Stromal cell of bone marrow (primary cell): ENCODE measurements around the gene GBP2.
"Not testable (repeated sequence)": the region's sequence is repeated elsewhere in the genome, so short reads cannot be mapped to it uniquely, and the experiment has no call there.

Source experiments
- DNase-seq: peaks from one replicate; pipeline ENCODE4 v3.0.0-alpha.2; 2012; ENCODE audit warnings: low read depth

The GBP2 gene

DNA sequence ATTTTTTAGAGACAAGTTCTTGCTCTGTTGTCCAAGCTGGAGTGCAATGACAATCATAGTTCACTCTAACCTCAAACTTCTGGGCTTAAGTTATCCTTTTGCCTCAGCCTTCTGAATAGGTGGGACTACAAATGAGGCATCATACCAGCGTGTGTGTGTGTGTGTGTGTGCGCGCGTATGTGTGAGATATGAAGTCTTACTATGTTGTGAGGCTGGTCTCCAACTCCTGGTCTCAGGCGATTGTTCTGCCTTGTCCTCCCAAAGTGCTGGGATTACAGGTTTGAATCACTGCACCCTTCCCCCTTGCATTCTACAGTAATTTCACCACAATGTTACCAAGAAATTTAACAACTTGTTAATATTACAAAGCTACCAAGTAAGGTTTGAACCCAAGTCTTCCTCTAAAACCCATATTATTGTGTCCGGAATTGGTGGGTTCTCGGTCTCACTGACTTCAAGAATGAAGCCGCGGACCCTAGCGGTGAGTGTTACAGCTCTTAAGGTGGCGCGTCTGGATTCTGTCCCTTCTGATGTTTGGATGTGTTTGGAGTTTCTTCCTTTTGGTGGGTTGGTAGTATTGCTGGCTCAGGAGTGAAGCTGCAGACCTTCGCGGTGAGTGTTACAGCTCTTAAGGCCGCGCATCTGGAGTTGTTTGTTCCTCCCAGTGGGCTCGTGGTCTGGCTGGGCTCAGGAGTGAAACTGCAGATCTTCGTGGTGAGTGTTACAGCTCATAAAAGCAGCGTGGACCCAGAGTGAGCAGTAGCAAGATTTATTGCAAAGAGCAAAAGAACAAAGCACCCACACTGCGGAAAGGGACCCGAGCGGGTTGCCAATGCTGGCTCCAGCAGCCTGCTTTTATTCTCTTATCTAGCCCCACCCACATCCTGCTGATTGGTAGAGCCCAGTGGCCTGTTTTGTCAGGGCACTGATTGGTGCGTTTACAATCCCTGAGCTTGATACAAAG lies 970 bp upstream of the GBP2 start:
- DNase-seq = not testable (repeated sequence)

DNA sequence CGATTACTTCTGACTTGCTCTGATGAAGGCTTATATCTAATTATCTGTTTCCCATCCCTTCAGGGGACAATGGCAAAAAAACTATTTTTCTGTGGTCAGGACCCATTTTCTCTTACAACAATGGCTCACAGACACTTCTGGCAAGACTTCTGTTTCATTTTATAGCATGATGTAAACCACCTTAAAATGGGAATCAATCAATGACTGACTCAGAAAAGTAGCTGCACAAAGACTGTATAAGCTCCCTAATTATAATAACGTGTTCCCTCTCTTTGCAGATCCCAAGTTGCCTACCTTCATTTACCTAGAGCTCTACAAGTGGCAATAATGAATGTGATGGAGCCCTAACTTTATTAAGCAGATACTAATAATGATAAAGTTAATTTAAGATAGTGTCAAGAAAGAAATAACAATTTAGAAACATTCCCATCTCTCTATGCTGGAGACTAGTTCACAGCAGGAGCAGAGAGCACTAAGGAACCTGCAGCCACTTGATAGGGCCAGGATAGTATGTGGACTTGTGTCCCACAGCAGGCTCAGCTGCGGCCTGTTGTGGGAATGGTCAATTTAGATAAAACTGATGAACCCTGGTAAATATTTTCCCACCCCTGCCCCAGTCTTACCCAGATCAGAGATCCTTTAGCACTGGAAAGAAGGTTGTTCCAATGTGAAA lies 538 bp downstream of the GBP2 start:
- no peak for DNase-seq

DNA sequence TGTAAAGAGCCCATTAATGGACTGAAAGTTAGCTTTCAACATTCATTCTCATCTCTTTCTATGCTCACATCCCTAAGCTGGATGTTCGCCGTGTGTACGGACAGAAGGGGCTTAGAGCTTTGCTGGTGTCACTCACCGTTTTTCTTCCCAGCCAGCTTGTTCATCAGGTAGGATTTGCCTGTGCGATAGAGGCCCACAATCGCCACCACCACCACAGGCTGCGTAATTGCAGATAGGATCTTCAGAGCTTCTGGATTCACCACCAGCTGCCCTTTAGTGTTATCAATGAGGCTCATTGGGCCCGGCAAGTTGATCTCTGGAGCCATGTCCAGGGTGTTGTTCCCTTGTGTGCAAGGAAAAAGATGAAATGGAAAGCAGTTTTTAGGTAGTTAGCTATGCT lies 4.3 kb downstream of the GBP2 start:
- no peak for DNase-seq

DNA sequence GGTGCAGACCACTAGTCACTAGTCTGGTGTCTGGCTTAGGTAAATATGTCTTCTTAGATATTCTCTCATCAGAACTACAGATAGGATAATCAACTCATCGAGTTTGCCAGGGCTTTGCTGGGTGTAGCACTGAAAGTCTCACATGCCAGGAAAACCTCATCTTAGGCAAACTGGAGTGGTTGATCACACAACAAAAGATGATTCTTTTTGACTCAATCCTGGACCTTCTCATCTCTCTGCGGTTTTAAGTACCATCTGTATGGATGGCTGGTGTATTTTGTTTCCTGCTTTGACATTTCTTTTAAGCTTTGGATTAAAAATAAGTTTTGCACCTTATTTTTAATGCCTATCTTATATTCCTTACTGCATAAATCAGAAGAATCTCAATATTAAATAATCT lies 11.3 kb downstream of the GBP2 start:
- no peak for DNase-seq

DNA sequence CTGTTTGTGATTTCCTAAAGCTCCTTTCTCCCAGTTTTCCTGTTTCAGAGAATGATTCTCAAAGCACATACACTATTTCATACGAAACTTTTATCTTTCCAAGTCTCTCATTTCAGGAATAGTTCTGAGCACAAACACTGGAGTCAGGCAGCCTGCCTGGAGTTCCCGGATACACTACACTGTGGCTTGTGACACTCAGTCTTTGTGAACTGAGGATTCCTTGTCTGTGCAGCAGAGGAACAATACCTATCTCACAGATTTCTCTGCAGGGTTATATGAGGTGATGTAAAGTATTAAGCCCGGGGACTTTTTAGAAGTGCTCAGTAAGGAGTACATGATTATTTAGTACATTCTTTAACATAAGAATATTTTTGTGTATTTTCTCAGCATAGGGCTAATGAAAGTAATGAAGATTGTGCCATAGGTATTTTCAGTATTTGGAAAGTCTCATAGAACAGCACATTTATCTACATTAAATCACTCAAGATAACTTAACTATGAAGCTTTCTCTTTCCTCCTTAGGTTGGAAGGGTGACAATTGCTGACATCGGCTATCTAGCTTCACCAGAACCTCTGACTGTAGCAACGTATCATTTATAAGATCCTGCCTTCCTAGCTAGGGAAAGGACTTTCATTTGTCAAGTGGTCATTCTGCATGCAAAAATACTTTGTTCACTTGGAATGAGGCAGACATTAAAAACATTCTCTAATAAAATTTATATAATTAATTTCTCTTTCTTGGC lies 12.9 kb downstream of the GBP2 start:
- no peak for DNase-seq

DNA sequence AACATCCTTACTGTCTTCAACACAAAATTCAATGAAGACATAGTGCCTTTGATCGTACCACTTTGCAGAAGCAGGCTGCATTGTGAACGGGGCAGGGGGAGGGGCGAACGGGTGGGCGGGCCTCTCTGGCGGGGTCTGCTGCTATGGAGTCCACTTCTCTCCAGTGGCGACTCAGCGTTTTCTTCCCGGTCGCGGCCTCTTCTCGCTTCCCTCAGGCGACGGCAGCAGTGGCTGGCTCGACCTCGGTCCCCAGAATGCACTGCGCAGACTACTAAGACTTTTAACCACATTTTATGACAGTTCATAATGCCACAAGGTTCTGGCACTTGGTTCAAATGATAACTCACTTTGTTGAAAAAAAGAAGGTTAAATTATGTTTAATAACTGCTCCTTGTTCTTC lies 21.2 kb downstream of the GBP2 start:
- DNase-seq = no peak

DNA sequence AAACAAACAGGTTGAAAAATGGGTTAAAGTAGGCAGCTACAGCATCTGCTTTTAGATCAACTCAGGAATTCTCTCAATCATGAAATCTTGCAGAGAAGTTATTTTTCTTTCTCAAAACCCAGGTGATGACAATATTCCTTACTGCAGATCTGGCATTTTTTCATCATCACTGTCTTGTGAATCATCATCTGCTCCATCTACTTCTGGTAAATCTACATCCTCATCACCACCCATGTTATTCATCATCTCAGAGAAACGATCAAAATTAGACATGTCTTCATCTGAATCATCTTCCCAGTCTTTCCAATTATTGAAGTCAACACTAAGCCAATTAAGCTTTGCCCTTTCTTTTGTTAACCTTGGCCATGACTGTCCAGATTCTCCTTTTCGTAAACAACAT lies 21.8 kb downstream of the GBP2 start:
- DNase-seq = no peak

DNA sequence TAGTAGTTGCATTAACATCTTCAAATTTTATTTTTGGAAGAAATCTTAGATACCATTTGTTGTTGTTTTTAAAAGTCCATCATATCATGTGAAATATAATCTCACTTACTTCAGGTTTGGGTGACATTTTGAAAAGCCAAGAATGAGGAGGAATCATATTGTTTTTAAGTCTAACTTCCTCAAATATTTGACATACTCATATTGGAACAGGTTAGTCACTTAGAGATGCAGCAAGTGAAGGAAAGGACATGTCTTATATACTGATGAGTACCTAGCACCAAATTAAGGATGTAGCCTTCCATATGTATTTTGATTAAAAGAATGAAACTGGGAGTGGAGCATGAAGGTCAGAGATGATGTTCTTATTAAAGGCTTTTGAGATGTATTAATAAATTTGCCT lies 23.9 kb downstream of the GBP2 start:
- DNase-seq = no peak

DNA sequence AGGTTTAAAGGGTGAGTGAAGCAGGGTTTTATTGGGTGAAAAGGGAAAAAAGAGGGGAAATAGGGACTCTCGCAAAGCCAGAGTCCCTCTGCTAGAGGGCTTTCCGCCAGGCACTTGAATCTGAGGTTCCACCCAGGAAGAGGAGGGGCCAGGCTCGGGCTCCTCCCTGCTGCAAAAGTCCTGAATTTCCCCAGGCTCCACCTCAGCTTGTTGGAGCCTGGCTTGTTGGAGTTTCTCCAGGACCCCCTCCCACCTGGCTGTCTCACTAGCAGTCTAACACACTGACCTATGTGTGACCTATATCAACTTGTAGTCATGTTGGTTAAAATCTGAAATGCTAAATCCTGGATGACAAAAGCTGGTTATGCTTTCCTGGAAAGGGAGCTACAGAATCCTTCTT lies 25.5 kb downstream of the GBP2 start:
- no peak for DNase-seq

DNA sequence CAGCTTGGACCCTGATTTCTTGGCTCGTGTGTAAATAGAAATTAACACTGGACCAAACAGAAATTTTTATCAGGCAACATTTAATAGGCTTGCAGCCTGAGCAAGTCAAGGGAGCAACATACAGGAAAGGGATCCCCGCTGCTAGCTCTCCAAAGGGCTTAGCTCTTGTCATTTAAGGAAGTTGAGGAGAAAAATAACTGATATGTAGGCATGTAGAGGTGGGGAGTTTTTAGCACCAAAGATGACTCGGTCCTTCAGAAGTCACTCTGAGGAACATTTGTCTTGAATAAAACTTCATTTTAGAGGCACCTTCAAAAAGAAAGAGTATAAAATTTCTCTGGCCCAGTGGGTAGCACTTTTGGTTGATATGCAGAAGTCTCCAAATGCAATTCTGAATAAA lies 27.1 kb downstream of the GBP2 start:
- DNase-seq = no peak

DNA sequence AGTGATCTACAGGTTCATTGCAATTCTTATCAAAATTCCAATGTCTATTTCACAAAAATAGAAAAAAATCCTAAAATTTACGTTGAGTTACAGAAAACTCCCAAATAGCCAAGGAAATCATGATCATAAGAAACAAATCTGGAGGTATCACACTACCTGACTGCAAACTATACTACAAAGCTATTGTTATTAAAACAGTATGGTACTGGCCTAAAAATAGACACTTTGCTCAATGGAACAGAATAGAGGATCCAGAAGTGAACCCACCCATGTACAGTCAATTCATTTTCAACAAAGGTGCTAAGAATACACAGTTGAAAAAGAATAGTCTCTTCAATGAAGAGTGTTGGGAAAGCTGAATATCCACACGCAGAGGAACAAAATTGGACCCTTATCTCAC lies 30.2 kb downstream of the GBP2 start:
- DNase-seq = no peak

DNA sequence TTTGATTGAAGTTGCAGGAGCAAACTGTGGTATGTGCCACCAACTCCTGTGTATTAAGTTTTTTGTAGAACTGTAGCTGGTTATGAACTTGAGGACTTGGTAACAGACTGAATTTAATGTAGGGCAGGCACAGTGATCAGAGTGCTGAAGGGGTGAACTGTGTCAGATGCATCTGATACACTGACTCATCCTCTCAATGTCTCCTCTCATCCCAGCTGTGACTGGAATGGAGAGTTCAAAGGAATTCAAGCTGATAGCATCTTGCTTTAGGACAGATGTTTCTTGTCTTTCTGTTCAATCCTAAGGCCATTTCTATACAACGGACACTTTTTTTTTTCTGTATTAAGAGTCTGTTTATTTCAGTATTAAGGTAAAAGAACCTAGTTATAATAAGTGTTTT lies 36.0 kb downstream of the GBP2 start:
- no peak for DNase-seq

DNA sequence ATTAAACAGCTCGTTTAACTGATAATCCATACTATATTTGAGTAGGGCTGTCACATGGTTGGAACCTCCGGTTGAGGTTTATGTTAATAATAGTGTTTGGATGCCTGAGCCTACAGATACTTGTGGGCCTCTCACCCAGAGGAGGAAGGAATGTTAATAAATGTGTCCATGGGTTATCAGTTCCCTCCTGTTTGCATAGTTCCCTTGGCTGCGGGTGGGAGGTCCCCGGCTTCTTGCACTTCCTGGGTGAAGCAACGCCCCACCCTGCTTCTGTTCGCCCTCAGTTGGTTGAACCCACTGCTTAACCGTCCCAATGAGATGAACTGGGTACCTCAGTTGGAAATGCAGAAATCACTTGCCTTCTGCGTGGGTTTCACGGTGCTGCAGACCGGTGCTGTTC lies 37.3 kb downstream of the GBP2 start:
- DNase-seq = no peak

DNA sequence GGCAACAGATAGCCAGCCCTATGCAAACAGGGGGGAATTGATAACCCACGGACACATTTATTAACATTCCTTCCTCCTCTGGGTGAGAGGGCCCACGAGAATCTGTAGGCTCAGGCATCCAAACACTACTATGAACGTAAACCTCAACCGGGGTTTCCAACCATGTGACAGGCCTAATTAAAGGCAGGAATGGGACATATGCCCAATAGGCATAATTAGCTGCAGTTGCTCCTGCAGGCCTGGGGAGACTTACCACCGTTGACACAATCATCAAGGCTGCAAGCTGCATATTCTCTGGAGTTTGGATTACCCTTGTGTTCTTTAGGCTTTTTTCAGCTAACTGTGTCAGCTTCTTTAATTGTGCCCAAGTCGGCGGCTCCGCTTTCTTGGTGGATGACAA lies 38.7 kb downstream of the GBP2 start:
- DNase-seq = no peak

DNA sequence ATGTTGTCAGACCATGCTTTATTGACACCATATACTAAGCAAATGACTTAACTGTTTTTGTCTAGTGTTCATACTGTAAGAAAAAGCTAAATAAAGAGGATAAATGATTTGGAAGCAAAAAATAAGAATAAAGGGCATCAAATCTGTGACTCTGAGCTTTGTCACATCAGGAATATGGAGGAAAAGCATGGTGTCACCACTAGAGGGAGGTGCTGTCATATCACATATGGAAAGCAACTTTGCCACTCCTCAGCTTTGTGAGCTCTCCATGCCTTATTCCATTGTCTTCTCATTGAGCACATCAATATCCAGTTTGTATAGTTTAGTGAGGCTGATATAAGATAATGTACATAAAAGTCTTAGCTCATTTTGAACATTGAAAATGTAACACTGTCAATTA lies 40.1 kb downstream of the GBP2 start:
- DNase-seq = peak; percentile 37

DNA sequence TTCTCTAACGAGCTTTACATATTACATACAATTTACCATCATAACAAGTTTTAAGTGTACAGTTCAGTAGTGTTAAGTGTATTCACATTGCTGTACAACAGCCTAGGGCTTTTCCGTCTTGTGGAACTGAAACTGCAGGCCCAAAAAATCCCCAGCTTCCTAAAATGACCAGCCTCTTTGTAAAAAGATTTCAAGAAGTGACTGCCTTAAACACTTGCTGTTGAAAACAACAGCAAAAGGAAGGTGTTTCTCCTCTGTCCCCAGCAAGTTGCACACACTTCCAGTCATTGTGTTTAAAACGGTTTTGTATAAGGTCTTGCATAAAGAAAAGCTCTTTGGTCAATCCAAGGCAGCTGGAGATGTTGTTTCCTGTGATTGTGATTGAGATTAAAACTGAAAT lies 44.9 kb downstream of the GBP2 start:
- DNase-seq = no peak

DNA sequence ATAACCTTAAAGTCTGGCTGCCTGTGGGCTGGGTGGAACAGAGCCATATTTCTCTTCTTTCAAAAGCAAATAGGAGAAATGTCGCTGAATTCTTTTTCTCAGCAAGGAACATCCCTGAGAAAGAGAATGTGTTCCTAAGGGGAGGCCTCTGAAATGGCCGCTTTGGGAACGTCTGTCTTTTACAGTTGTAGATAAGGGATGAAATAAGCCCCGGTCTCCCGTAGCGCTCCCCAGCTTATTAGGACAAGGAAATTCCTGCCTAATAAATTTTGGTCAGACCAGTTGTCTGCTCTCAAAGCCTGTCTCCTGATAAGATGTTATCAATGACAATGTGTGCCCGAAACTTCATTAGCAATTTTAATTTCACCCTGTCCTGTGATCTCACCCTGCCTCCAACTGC lies 45.8 kb downstream of the GBP2 start:
- not testable (repeated sequence) for DNase-seq

DNA sequence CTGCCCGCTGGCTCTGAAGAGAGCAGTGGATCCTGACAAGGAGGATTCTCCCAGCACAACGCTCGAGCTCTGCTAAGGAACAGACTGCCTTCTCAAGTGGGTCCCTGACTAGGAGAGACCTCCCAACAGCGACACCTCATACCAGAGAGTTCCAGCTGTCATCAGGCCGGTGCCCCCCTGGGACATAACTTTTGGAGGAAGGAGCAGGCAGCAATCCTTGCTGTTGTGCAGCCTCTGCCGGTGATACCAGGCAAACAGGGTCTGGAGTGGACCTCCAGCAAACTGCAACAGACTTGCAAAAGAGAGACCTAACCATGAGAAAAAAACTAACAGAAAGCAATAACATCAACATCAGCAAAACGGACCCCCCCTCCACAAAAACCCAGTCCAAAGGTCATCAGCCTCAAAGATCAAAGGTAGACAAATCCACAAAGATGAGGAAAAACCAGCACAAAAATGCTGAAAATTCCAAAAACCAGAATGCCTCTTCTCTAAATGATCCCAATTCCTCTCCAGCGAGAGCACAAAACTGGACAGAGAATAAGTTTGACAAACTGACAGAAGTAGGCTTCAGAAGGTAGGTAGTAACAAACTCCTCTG lies 53.3 kb downstream of the GBP2 start:
- DNase-seq = not testable (repeated sequence)

DNA sequence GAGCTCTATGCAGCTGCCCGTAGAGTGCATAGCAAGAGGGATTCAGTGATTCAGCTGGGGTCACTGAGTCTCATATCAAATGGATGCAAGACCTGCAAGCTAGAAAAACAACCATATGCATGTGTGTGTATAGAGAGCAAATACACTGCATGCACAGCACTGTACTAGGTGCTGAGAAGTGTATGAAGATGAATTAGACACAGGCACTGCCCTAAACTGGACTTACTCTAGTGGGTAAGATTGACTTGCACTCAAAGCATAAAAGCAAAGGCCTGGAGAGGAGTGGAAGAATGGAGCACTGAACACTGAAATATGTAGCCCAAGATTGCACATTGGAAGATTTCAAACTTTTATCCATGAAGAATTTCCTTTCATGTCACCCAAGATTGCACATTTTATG lies 55.4 kb downstream of the GBP2 start:
- no peak for DNase-seq

DNA sequence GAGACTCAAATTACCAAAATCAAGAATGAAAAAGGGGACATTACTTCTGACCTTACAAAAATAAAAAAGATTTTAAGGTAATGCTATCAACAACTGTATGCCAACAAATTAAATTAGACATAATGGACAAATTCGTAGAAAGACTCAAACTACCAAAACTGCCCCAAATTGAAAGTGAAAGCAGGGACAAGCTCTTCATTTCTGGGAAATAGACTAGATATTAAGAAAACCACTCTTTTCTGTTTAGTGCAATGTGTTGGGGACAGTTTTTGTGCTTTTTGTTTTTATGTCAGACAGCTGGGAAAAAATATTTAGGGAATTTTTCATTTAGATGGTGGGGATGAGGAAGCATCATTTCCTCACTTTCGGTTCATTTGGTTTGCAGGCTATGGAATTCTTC lies 56.0 kb downstream of the GBP2 start:
- no peak for DNase-seq

DNA sequence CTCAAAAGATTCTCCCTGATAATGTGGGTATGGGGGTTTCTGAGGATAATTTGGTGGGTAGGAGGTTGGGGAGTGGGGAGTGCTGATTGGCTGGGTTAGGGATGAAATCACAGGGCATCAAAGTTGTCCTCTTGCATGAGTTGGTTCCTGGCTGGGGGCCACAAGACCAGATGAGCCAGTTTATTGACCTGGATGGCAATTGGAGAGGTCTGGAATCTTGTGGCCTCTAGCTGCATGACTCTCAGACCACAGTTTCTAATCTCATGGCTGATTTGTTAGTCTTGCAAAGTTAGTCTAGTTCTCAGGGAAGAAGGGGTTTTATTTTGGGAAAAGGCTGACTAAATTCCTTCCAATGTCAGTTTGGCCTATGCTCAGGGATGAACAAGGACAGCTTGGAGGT lies 57.6 kb downstream of the GBP2 start:
- peak; percentile 61 for DNase-seq

DNA sequence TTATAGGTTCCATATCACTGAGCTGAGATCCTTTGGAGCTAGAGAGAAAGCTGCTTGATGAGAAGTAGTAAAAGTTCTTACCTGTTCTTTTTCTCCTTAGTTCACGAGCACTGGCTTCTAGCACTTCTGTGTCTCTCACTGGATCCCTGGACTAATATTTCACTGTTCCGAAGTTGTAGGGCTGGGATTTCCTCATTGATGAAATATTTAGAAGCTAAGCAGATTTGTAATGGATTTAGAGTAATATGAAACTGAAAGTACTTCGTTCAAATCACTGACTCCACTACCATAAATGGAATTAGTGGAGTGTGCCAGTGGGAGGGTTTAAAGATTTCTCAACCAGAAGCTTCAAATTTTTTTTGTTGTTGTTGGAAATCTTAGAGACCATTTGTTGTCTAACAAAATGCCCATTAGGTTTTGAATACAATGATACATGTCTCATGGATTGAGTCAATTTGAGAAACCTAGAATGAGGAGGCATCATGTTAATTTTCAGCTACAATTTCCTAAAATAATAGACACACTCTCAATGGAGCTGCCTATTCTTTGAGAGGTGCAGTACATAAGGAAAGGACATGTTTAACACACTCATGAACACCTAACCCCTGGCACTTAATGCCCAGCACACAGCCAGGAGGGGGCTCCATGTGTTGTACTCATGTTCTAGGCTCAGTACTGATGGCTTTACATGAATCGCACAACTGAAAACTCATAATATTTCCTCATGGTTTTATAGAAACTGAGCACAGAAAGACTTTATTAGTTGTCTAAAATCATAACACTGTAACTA lies 60.6 kb downstream of the GBP2 start, which contains the start of gene GBP1:
TSS of gene GBP1 (minus strand) at position 130 of the 790 bp plus-strand sequence. CDS start 1,974 bp downstream, outside the sequence.
- DNase-seq = peak; percentile 86
